GM12892 (cell line): ENCODE data around the gene G2E3.
A peak's percentile ranks its signal among the peaks of the same experiment; 100 is the strongest.
"Not testable (repeated sequence)": the region's sequence is repeated elsewhere in the genome, so short reads cannot be mapped to it uniquely, and the experiment has no call there.

ENCODE experiments used
- DNase-seq: peaks from one replicate; pipeline ENCODE4 v3.0.0; 2011; ENCODE audit not compliant: insufficient read length
- FAIRE-seq: peaks from 2 replicates; lab custom pipeline; 2011; peaks lifted over from hg19 to GRCh38; lab: Jason Lieb, UNC
- POLR2A ChIP-seq: IDR thresholded peaks from 2 replicates; pipeline ENCODE4 v1.6.1; 2011; ENCODE audit warnings: low read depth, low read length, control low read depth
- POLR2AphosphoS5 ChIP-seq: IDR thresholded peaks from 2 replicates; pipeline ENCODE4 v1.6.1; 2011; ENCODE audit warnings: low read depth, low read length, control low read depth
- TAF1 ChIP-seq: IDR thresholded peaks from 2 replicates; pipeline ENCODE4 v1.6.1; 2011; ENCODE audit warnings: low read depth, mild to moderate bottlenecking, control low read depth, low read length, borderline replicate concordance

Gene G2E3

DNA sequence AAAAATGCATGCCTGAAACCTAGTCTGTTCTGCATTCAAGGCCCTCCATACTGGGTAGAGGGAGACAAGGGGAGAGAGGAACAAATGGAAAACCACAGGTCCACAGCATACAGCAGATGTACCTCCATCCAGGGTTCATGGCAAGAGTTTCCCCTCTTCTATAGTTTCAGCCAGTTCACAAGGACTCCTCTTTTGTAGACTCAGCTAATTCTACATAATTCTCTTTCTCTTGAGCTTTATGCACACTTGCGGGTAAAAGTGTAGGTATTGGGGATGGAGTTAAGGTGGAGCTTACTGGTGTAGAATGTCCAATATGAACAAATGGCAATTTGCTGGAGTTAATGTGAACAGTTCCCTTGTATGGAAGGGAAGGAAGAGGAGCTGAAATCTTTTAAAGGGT, 23.4 kb downstream of the G2E3 start:
- TF ChIP-seq POLR2A, result no peak
- TF ChIP-seq TAF1, result no peak
- TF ChIP-seq POLR2AphosphoS5, result no peak
- FAIRE-seq, result no peak
- no peak for DNase-seq

DNA sequence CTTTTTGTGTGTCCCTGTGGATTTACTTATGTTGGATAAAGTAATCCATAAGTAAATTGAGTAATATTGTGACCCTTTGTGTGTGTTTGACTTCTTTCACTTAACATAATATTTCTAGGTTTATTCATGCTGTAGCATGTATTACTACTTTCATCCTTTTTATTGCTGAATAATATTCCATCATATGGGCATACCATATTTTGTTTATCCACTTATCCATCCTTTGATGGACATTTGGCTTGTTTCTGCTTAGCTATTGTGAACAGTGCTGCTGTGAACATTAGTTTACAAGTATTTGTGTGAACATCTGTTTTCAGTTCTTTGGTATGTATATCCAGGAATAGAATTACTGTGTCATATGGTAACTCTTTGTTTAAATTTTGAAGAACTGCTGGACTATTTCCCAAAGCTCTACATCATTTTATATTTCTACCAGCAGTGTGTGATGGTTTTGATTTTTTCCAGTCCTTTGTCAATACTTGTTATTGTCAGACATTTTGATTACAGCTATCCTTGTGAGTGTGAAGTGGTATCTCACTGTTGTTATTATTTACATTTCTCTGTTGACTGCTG, 25.2 kb downstream of the G2E3 start:
- no peak for TF ChIP-seq POLR2A
- no peak for TF ChIP-seq TAF1
- no peak for TF ChIP-seq POLR2AphosphoS5
- DNase-seq (no peak), FAIRE-seq (no peak)

DNA sequence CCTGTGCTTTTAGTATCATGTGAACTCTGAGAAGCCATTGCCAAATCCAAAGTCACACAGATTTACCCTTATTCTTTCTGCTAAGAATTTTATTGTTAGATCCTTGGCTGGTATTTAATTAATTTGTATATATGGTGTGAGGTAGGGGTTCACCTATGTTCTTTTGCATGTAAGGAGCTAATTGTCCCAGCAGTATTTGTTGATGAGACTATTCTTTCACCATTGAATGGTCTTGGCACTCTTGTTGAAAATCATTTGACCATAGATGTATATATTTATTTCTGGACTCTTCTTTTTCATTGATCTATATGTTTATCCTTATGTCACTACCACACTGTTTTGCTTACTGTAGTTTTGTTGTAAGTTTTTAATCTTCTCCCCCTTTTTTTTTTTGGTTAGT, 26.2 kb downstream of the G2E3 start:
- FAIRE-seq, result no peak

DNA sequence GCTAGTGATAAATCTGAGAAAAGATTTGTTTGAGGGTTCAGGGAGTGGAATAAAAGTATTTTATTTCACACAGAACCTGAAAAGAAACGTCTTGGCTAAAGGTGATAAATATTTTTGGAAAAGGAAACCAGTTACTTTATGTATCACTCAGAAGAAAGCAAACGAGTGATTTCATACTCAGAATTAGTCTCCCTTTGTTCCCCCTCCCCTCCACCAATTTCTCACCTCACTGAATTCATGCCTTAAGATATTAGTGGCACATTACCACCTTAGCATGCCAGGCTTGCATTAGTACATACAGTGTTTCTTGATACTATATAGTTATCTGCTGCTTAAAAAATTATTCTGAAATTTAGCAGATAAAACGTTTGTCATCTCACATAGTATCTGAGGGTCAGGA, 28.2 kb downstream of the G2E3 start:
- TF ChIP-seq POLR2AphosphoS5 (no peak), POLR2A (no peak), TAF1 (no peak)
- FAIRE-seq (no peak), DNase-seq (no peak)

More for the DNA sequence above, 26.2 kb downstream of the G2E3 start:
- TF ChIP-seq POLR2A, result no peak
- no peak for TF ChIP-seq TAF1
- no peak for TF ChIP-seq POLR2AphosphoS5
- DNase-seq, result no peak

DNA sequence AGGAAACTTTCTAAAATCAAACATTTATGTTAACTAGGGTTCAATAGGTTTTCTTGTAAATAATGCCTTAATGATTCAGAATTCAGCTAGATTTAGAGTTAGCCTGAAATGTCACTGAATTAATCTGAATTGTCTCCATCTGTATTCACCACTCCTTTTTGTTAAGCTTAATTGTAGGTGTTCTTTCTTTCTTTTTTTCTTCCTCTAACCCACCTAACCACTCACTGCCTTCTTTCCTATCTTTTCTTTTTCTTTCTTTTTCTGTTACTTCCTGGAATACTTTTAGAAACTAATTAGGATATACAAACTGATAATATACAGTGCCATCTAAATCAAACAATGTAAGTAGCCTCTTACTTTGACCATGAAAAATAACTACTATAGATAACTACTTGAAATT, 29.9 kb downstream of the G2E3 start:
- FAIRE-seq (no peak), DNase-seq (no peak)
- TF ChIP-seq POLR2AphosphoS5 (no peak), POLR2A (no peak), TAF1 (no peak)

DNA sequence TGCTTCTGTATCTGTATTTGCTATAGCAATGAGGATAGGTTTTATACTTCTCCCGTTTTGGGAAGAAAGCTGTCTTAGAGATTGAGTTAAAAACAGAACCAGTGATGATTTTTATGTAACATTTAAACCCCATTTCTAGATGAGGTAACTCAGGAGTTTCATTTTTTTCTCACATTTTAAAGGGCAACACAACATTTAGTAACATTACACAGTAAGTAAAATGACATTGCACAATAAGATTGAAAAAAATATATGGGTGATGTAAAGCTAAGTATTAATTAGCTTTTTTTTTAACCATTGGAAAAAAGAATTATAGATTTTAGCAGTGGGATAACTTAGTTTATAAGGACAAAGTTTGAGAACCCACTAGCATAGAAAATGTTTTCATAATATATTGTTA, 38.0 kb downstream of the G2E3 start:
- DNase-seq (no peak), FAIRE-seq (no peak)
- TF ChIP-seq POLR2A (no peak), POLR2AphosphoS5 (no peak), TAF1 (no peak)

DNA sequence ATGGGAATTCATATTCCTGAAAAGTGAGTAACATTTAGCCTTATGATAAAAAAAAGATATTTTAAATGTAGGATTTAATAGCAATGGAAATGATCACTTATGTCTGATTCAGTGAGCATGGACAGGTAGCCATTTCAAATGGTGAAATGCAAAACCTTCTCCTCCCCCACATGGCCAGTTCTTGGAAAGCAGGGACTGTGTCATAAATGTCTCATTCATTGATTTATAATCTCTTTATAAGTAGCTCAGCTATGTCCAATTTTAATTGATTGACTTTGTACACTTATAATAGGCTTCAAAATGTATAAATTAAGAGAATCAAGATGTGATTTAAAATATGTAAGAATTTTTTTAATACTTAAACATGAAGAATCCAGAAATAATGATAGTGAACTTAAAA, 38.5 kb downstream of the G2E3 start:
- FAIRE-seq (no peak), DNase-seq (no peak)
- no peak for TF ChIP-seq TAF1
- TF ChIP-seq POLR2AphosphoS5, result no peak
- TF ChIP-seq POLR2A, result no peak

DNA sequence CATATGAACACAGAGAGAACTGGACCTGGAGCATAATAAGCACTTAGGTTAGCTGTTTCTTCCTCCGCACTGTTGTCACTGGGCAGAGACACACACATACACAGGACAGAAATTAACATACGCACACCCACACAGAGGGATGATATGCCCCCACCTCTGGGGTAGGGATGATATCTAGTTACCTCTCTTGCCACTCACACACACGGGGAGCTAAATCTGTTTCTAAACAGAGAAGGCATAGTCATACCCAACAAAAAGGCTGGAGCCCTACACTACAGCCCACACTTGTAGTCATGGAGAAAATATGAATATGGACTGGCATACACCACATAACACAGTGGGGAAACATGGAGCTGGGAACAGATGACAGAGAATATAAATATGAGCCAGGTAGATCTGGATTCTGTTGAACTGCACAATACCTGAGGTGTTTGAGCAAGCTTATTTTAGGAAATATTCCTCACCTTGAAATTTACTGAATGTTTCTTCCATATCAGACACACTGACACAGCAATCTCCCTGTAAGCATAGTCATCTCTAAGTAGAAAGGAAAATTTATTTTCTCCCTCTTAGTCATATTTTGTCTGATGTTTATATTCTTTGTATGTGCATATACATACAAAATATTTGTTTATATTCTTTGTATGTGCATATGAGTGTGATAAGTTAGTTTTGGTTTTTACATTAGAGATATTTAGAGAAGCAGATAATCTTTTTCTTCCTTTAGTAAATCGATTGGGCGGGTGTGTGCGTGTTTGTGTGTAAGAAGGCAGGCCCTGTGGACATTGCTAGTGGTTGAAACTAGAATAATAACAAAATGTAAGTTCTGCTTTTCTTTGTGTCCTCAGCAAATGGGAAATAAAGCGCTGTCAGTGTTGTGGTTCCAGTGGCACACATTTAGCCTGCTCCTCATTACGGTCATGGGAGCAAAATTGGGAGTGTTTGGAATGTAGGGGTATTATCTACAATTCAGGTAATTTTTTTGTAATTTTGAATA, 42.3 kb downstream of the G2E3 start:
- DNase-seq, result no peak
- TF ChIP-seq TAF1, result no peak
- no peak for TF ChIP-seq POLR2AphosphoS5
- no peak for TF ChIP-seq POLR2A
- FAIRE-seq, result no peak

DNA sequence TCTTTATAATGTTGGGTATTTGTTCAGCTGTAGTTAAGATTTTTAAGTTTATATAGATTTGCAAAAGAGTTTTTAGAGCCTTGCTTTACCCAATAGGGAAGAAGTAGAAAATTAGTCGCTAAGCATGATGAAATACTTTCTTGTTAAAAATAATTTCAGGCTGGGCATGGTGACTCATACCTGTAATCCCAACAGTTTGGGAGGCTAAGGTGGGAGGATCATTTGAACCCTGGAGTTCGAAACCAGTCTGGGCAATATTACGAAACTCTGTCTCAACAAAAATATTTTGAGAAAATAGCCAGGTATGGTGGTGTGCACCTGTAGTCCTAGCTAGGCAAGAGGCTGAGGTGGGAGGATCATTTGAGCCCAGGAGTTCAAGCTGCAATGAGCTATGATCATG, 44.4 kb downstream of the G2E3 start:
- DNase-seq, result no peak
- no peak for FAIRE-seq
- TF ChIP-seq POLR2A (no peak), POLR2AphosphoS5 (no peak), TAF1 (no peak)

DNA sequence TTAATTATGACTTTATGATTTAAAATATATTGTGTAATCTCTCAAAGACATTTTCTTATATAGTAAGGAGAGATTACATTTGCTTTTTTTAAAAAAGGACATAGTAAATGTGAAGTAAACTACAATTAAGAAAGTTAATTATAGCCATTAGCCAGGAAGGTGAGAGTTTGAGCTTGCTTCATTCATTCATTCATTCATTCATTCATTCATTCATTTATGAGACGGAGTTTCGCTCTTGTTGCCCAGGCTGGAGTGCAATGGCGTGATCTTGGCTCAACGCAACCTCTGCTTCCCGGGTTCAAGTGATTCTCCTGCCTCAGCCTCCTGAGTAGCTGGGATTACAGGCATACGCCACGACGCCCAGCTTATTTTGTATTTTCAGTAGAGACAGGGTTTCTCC, 45.7 kb downstream of the G2E3 start:
- not testable (repeated sequence) for DNase-seq, FAIRE-seq

DNA sequence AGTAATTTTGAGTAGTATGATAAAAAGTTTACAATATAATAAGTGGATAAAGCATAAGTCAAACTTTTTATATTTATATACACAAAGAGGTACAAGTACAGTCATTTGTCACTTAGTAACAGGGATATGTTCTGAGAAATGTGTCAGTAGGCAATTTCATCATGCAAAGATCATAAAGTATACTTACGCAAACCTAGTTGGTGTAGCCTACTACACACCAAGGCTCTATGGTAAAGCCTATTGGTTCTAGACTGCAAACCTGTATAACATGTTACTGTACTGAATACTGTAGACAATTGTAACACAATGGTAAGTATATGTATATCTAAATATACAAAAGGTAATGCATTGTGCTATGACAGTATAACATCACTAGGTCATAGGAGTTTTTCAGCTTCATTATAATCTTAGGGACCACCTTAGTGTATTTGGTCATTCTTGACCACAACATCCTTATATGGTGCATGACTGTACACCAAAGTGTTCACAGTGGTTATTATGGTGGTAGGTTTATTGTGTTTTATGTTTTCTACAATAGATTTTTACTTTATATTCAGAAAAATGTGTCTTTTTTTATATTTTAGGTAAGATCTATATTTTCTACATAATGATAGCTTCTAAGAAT, 48.3 kb downstream of the G2E3 start:
- no peak for DNase-seq
- FAIRE-seq, result no peak
- TF ChIP-seq POLR2A (no peak), TAF1 (no peak), POLR2AphosphoS5 (no peak)

DNA sequence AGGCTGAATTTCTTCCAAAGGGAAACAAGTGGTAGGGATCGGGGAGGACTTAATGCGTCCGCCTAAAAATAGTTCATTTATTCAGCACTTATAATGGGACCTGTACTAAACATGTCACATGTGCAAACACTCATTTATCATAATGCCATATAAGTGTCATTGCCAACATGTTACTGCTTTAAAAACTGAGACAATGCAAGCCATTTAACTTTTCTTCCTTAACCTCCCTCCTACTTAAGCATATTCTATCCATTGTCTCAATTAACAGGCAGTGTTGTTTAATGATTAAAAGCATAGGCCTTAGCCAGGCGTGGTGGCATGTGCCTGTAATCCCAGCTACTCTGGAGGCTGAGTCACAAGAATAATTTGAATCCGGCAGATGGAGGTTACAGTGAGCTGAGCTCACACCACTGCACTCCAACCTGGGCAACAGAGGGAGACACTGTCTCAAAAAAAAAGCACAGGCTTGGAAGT, 49.6 kb downstream of the G2E3 start:
- DNase-seq (no peak), FAIRE-seq (peak; percentile 33)
- TF ChIP-seq TAF1 (no peak), POLR2AphosphoS5 (no peak), POLR2A (no peak)
